ENCODE results near the gene HTR3E.

The HTR3E gene

GRCh38 chr3:184156522-184156955 is 59.7 kb downstream of the HTR3E start:
- no peak for DNase-seq (ENCODE audit: low spot score)

Measured in CD4-positive, alpha-beta T cell treated with Interleukin-6 at 100 ng/mL for 8 hours (primary cell).